CD4-positive, alpha-beta T cell treated with Interleukin-10 for 1 hour (primary cell): ENCODE results near the gene ADK.
"Not testable (repeated sequence)": the region's sequence is repeated elsewhere in the genome, so short reads cannot be mapped to it uniquely, and the experiment has no call there.

Experiments used
- DNase-seq: peaks from one replicate; pipeline ENCODE4 v3.0.0-alpha.2; 2020

The ADK gene

GRCh38 chr10:74434547-74434946 is 283.5 kb downstream of the ADK start:
- DNase-seq, result no peak

GRCh38 chr10:74436523-74437170 is 285.6 kb downstream of the ADK start:
- no peak for DNase-seq

- no peak for DNase-seq
These were observed 286.8 kb downstream of the ADK start for GRCh38 chr10:74437822-74438221.

- no peak for DNase-seq
These were observed 288.2 kb downstream of the ADK start for GRCh38 chr10:74439213-74439612.

GRCh38 chr10:74445493-74445892 is 294.5 kb downstream of the ADK start:
- peak; percentile 8 for DNase-seq

- no peak for DNase-seq
These were observed 299.6 kb downstream of the ADK start for GRCh38 chr10:74450602-74451001.

- no peak for DNase-seq
These were observed 300.3 kb downstream of the ADK start for GRCh38 chr10:74451127-74451829.

- no peak for DNase-seq
These were observed 302.1 kb downstream of the ADK start for GRCh38 chr10:74453169-74453568.

- not testable (repeated sequence) for DNase-seq
These were observed 306.5 kb downstream of the ADK start for GRCh38 chr10:74457478-74457877.

GRCh38 chr10:74460812-74461211 is 309.8 kb downstream of the ADK start:
- no peak for DNase-seq

GRCh38 chr10:74474022-74474713 is 323.1 kb downstream of the ADK start:
- DNase-seq, result no peak

- not testable (repeated sequence) for DNase-seq
These were observed 325.2 kb downstream of the ADK start for GRCh38 chr10:74476162-74476706.

GRCh38 chr10:74480778-74481177 is 329.8 kb downstream of the ADK start:
- no peak for DNase-seq

GRCh38 chr10:74483356-74483755 is 332.3 kb downstream of the ADK start:
- DNase-seq, result no peak

- no peak for DNase-seq
These were observed 334.3 kb downstream of the ADK start for GRCh38 chr10:74485283-74485682.

GRCh38 chr10:74486659-74487058 is 335.6 kb downstream of the ADK start:
- no peak for DNase-seq

- DNase-seq, result no peak
These were observed 337.9 kb downstream of the ADK start for GRCh38 chr10:74488907-74489306.

GRCh38 chr10:74490551-74490950 is 339.5 kb downstream of the ADK start:
- DNase-seq, result no peak

GRCh38 chr10:74491014-74491413 is 340.0 kb downstream of the ADK start:
- DNase-seq, result no peak

GRCh38 chr10:74496276-74496675 is 345.3 kb downstream of the ADK start:
- not testable (repeated sequence) for DNase-seq

GRCh38 chr10:74498664-74499063 is 347.6 kb downstream of the ADK start:
- DNase-seq, result not testable (repeated sequence)

GRCh38 chr10:74500026-74500704 is 349.1 kb downstream of the ADK start:
- no peak for DNase-seq

- DNase-seq, result no peak
These were observed 349.8 kb downstream of the ADK start for GRCh38 chr10:74500816-74501215.
